ENCODE measurements around the gene CABLES2. TPM values are rescaled to one million over a fixed set of nuclear protein-coding genes. Genes with fewer than 3 reads are reported as not detected.

CABLES2 gene
- total RNA-seq, 1 donor from 2014 or later, result 3.8 TPM

- no peak for DNase-seq (ENCODE audit: low read depth)
Observed at GRCh38 chr20:62350629-62351422, 56.3 kb downstream of the CABLES2 start.

- peak; percentile 10 for DNase-seq (ENCODE audit: low read depth)
Observed at GRCh38 chr20:62350098-62350628, 56.9 kb downstream of the CABLES2 start.

- DNase-seq (ENCODE audit: low read depth), result no peak
Observed at GRCh38 chr20:62349556-62350097, 57.5 kb downstream of the CABLES2 start.

- no peak for DNase-seq (ENCODE audit: low read depth)
Observed at GRCh38 chr20:62348604-62349003, 58.5 kb downstream of the CABLES2 start.

- peak; percentile 92 for DNase-seq (ENCODE audit: low read depth)
Observed at GRCh38 chr20:62347445-62347844, 59.6 kb downstream of the CABLES2 start.

GRCh38 chr20:62347151-62347404, 60.0 kb downstream of the CABLES2 start:
- no peak for DNase-seq (ENCODE audit: low read depth)

- DNase-seq (ENCODE audit: low read depth), result no peak
Observed at GRCh38 chr20:62346398-62347150, 60.5 kb downstream of the CABLES2 start.

GRCh38 chr20:62345681-62346370, 61.3 kb downstream of the CABLES2 start:
- DNase-seq (ENCODE audit: low read depth), result no peak

GRCh38 chr20:62344782-62345181, 62.3 kb downstream of the CABLES2 start:
- DNase-seq (ENCODE audit: low read depth), result no peak

GRCh38 chr20:62344092-62344491, 63.0 kb downstream of the CABLES2 start:
- no peak for DNase-seq (ENCODE audit: low read depth)

- no peak for DNase-seq (ENCODE audit: low read depth)
Observed at GRCh38 chr20:62342910-62343309, 64.2 kb downstream of the CABLES2 start.

- DNase-seq (ENCODE audit: low read depth), result no peak
Observed at GRCh38 chr20:62339647-62340062, 67.4 kb downstream of the CABLES2 start.

Other genes with a start within 250 kb of the CABLES2 start
- gene MTG2, start 224.3 kb downstream of the CABLES2 start, total RNA-seq, result 35.1 and 39.5 TPM in 2 replicates
- 0.08 TPM in 1 of 2 replicates, not detected in the other for gene HRH3, start 187.0 kb downstream of the CABLES2 start, total RNA-seq
- 24.5 and 30.2 TPM in 2 replicates for gene OSBPL2, start 168.8 kb downstream of the CABLES2 start, total RNA-seq
- gene ADRM1, start 104.3 kb downstream of the CABLES2 start, total RNA-seq, result 144 and 156 TPM in 2 replicates
- 90.5 and 173 TPM in 2 replicates for gene LAMA5, start 40.0 kb downstream of the CABLES2 start, total RNA-seq
- 610 and 2,016 TPM in 2 replicates for gene RPS21, start 20.2 kb downstream of the CABLES2 start, total RNA-seq
- 0.05 and 0.10 TPM in 2 replicates for gene RBBP8NL, start 20.3 kb upstream of the CABLES2 start, total RNA-seq
- gene GATA5, start 68.7 kb upstream of the CABLES2 start, total RNA-seq, result not detected in 2 replicates
- 0.11 and 0.16 TPM in 2 replicates for gene SLCO4A1, start 235.2 kb upstream of the CABLES2 start, total RNA-seq